ENCODE results near the gene FITM1. TPM values are rescaled to one million over a fixed set of nuclear protein-coding genes. Genes with fewer than 3 reads are reported as not detected.

Gene FITM1
- total RNA-seq, 4 donors from 2014 or later, result 0.61 to 1.3 (median 1.0) TPM; not detected in 1

GRCh38 chr14:24106672-24107271 is 23.7 kb upstream of the FITM1 start:
- DNase-seq (ENCODE audit: low spot score in 2 of 2), result no peak
- no peak overlapping the region for H3K4me3 ChIP-seq (ENCODE audit: low read depth, poor library complexity, severe bottlenecking)
- TF ChIP-seq CTCF (IDR thresholded peaks at IDR 0.05), result no peak
- intact Hi-C loops (cut with DNase I; ENCODE audit: low total_unique reads), result loop anchor here (5.0 kb wide), 1 partner anchor 49 kb away; no protein-coding TSS in a partner anchor
- WGBS, 2 donors, result 85 to 87% methylated on average over 4 of the region's 4 CpGs

- H3K4me3 ChIP-seq (ENCODE audit: low read depth, poor library complexity, severe bottlenecking), result no peak overlapping the region
- WGBS, 2 donors, result 49 to 50% methylated on average over 5 of the region's 5 CpGs
- intact Hi-C loops (cut with DNase I; ENCODE audit: low total_unique reads), result loop anchor here (5.0 kb wide), 1 partner anchor 51 kb away; no protein-coding TSS in a partner anchor
- no peak for DNase-seq (ENCODE audit: low spot score in 2 of 2)
- TF ChIP-seq POLR2A (IDR thresholded peaks at IDR 0.05), result no peak
- TF ChIP-seq CTCF (IDR thresholded peaks at IDR 0.05), result no peak
Observed at GRCh38 chr14:24108336-24108874, 22.1 kb upstream of the FITM1 start.

- WGBS, 2 donors, result 81% methylated on average over 9 of the region's 9 CpGs
- intact Hi-C loops (cut with DNase I; ENCODE audit: low total_unique reads), result no loop called here
- no peak for DNase-seq (ENCODE audit: low spot score in 2 of 2)
- TF ChIP-seq POLR2A (IDR thresholded peaks at IDR 0.05) (no peak), CTCF (IDR thresholded peaks at IDR 0.05) (no peak)
- H3K4me3 ChIP-seq (ENCODE audit: low read depth, poor library complexity, severe bottlenecking), result no peak overlapping the region
Observed at GRCh38 chr14:24110060-24110459, 20.4 kb upstream of the FITM1 start.

- no peak for TF ChIP-seq CTCF (IDR thresholded peaks at IDR 0.05)
- 35 to 84% methylated on average over 1 of the region's 1 CpG for WGBS, 2 donors
- DNase-seq (ENCODE audit: low spot score in 2 of 2), result no peak
- intact Hi-C loops (cut with DNase I; ENCODE audit: low total_unique reads), result no loop called here
- no peak overlapping the region for H3K4me3 ChIP-seq (ENCODE audit: low read depth, poor library complexity, severe bottlenecking)
Observed at GRCh38 chr14:24110523-24110922, 19.9 kb upstream of the FITM1 start.

GRCh38 chr14:24113379-24113800 is 17.1 kb upstream of the FITM1 start:
- 17 to 21% methylated on average over 15 of the region's 15 CpGs for WGBS, 2 donors
- intact Hi-C loops (cut with DNase I; ENCODE audit: low total_unique reads), result loop anchor here (2.0 kb wide), 1 partner anchor 27 kb away; the partner anchor contains the start of gene EMC9
- H3K4me3 ChIP-seq (ENCODE audit: low read depth, poor library complexity, severe bottlenecking), result peak overlapping the region; percentile 66
- TF ChIP-seq CTCF (IDR thresholded peaks at IDR 0.05), result no peak
- no peak for TF ChIP-seq POLR2A (IDR thresholded peaks at IDR 0.05)
- DNase-seq (ENCODE audit: low spot score in 2 of 2), result no peak
